ENCODE data around the gene HDAC4.

DNA sequence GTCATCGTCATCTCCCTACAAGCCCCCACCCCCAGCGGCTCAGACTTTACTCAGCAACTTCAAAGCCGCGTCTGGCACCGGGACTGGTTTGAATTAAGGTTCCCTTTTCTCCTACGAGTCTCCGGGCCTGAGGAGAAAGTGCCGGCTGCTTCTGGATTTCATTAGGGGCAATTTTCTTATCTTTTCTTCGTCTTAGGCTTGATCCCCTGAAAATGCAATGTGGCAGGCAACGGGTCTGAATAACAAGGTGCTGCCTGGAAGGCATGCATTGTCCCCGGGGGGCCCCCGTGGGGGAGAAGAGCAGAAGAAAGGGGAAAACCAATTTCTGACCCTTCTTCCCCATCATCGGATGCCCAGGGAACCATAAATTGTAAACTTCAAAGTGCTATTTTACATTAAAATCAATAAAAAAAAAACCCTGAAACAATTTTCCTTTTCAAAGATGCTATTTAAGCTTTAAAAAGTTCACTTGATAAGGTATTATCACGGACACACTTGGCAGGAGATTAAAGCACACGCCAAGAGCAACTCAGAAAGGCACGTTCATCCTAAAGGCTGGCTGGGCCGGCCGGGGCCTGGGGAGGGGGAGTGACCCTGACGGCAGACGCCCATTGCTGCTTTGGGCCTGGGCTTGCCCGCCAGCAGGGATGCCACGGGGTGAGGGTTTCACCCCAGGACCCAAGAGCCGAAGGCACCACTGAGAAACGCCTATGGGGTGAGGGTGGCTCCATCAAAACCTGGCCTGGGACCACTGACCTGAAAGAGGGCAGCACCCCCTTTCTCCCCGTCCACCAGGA lies 322.5 kb downstream of the HDAC4 start:
- TF ChIP-seq, protein P1, sequence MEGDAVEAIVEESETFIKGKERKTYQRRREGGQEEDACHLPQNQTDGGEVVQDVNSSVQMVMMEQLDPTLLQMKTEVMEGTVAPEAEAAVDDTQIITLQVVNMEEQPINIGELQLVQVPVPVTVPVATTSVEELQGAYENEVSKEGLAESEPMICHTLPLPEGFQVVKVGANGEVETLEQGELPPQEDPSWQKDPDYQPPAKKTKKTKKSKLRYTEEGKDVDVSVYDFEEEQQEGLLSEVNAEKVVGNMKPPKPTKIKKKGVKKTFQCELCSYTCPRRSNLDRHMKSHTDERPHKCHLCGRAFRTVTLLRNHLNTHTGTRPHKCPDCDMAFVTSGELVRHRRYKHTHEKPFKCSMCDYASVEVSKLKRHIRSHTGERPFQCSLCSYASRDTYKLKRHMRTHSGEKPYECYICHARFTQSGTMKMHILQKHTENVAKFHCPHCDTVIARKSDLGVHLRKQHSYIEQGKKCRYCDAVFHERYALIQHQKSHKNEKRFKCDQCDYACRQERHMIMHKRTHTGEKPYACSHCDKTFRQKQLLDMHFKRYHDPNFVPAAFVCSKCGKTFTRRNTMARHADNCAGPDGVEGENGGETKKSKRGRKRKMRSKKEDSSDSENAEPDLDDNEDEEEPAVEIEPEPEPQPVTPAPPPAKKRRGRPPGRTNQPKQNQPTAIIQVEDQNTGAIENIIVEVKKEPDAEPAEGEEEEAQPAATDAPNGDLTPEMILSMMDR (IDR thresholded peaks at IDR 0.05): no peak
- no peak for TF ChIP-seq POLR2A (IDR thresholded peaks at IDR 0.05)
